ENCODE measurements around the gene SYT8.

DNA sequence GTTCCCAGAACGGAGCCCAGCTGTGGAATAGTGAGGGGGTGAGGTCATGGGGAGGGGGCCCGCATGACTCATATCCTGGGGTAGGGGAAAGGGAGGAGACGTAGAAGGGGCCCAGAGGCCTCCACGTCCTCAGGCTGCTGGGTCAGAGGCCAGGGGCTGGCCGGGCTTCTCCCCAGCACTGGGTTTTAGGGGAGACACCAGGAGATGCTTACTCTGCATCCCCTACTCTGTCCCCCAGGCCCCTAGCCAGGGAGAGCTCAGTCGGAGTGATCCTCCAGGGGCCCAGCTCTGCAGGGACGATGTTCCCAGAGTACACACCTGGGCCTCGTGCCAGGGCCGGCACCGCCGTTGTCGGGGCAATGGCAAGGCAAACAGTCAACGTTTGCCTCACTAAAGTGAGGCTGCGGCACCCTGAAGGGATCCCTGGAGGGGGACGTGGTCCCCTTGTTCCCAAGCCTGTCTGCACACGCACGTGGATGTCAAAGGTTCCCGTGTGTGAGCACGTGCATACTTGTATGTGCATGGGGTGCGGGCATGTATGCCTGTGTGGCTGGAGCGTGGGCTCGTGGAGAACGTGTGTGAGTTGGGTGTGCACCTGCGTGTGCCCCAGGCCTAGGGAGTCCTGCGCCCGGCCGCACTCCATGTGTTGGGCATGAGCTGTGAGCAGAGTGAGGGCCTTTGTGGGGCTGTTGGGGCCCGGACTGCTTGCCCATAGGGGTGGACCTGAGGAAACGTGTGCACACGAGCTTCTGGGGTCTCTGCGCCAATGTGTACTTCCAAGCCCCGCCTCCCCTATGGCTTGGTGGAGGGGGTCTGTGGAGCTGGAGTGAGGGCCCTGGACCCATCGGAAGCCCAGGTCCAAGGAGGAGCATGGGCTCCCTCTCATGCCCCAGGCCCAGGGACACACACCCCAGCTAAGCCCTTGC lies 42.7 kb downstream of the SYT8 start:
- TF ChIP-seq POLR2A (IDR thresholded peaks at IDR 0.05; ENCODE audit: low read depth, low read length), result no peak
- TF ChIP-seq PAX5 (IDR thresholded peaks at IDR 0.05; ENCODE audit: insufficient read depth, low read length, severe bottlenecking), result no peak
- TF ChIP-seq POLR2AphosphoS5 (IDR thresholded peaks at IDR 0.05; ENCODE audit: low read depth, low read length), result peak; percentile 33; the same call in 1 of the 2 replicates
- no peak for TF ChIP-seq POU2F2 (IDR thresholded peaks at IDR 0.05; ENCODE audit: low read depth, low read length)
- no peak for TF ChIP-seq TAF1 (IDR thresholded peaks at IDR 0.05; ENCODE audit: low read depth, low read length)

Data from GM12891 (cell line).